ENCODE data around the gene APOBEC3B. TPM values are rescaled to one million over a fixed set of nuclear protein-coding genes. Genes with fewer than 3 reads are reported as not detected.

The APOBEC3B gene
- total and polyA plus RNA-seq, 2 donors from 2014 or later: 1.0 to 2.7 TPM

GRCh38 chr22:38964306-38964705 lies 17.8 kb upstream of the APOBEC3B start:
- H3K4me3 ChIP-seq (ENCODE audit: low read length in 3 of 3): no peak overlapping the region
- H3K27me3 ChIP-seq (ENCODE audit: control insufficient read depth, insufficient read depth, low read length): no peaks in the 10 kb centered on the region
- no peak overlapping the region for H3K9ac ChIP-seq (ENCODE audit: low read length in 3 of 3)
- no peak for TF ChIP-seq CTCF (IDR thresholded peaks at IDR 0.05; ENCODE audit: borderline replicate concordance, extremely low read depth, insufficient read depth)
- no peaks in the 10 kb centered on the region for H3K36me3 ChIP-seq (ENCODE audit: control insufficient read depth in 2 of 3, insufficient read depth in 3 of 3, low read length in 3 of 3)
- no peaks in the 10 kb centered on the region for H3K9me3 ChIP-seq (ENCODE audit: control insufficient read depth in 2 of 3, insufficient read depth in 1 of 3, low read length in 3 of 3)
- no peak for FAIRE-seq
- H3K27ac ChIP-seq (ENCODE audit: low read depth in 2 of 2, low read length in 2 of 2): no peak overlapping the region
- peaks cover 0 to 5% (median 0%) of the 10 kb centered on the region in 3 donors for H3K4me1 ChIP-seq (ENCODE audit: control insufficient read depth in 2 of 3, insufficient read depth in 2 of 3, low read depth in 1 of 3, low read length in 3 of 3)
- peak in 1 of 5 donors; percentile 59 for DNase-seq
- intact Hi-C loops (cut with DNase I): no loop called here

GRCh38 chr22:38964989-38965388 lies 17.2 kb upstream of the APOBEC3B start:
- intact Hi-C loops (cut with DNase I): no loop called here

GRCh38 chr22:38965614-38966379 lies 16.4 kb upstream of the APOBEC3B start:
- DNase-seq (peak in 1 of 5 donors; percentile 29), FAIRE-seq (no peak)
- Histone ChIP-seq H3K36me3 (ENCODE audit: control insufficient read depth in 2 of 3, insufficient read depth in 3 of 3, low read length in 3 of 3) (no peaks in the 10 kb centered on the region), H3K9me3 (ENCODE audit: control insufficient read depth in 2 of 3, insufficient read depth in 1 of 3, low read length in 3 of 3) (no peaks in the 10 kb centered on the region), H3K27me3 (ENCODE audit: control insufficient read depth, insufficient read depth, low read length) (no peaks in the 10 kb centered on the region), H3K9ac (ENCODE audit: low read length in 3 of 3) (no peak overlapping the region), H3K4me1 (ENCODE audit: control insufficient read depth in 2 of 3, insufficient read depth in 2 of 3, low read depth in 1 of 3, low read length in 3 of 3) (peaks cover 0 to 5% (median 0%) of the 10 kb centered on the region in 3 donors), H3K27ac (ENCODE audit: low read depth in 2 of 2, low read length in 2 of 2) (no peak overlapping the region), H3K4me3 (ENCODE audit: low read length in 3 of 3) (no peak overlapping the region)
- no peak for TF ChIP-seq CTCF (IDR thresholded peaks at IDR 0.05; ENCODE audit: borderline replicate concordance, extremely low read depth, insufficient read depth)
- intact Hi-C loops (cut with DNase I): no loop called here

More at GRCh38 chr22:38964989-38965388, 17.2 kb upstream of the APOBEC3B start:
- no peaks in the 10 kb centered on the region for H3K36me3 ChIP-seq (ENCODE audit: control insufficient read depth in 2 of 3, insufficient read depth in 3 of 3, low read length in 3 of 3)
- FAIRE-seq (no peak), DNase-seq (peak in 1 of 5 donors; percentile 66)
- TF ChIP-seq CTCF (IDR thresholded peaks at IDR 0.05; ENCODE audit: borderline replicate concordance, extremely low read depth, insufficient read depth): no peak
- H3K27me3 ChIP-seq (ENCODE audit: control insufficient read depth, insufficient read depth, low read length): no peaks in the 10 kb centered on the region
- no peaks in the 10 kb centered on the region for H3K9me3 ChIP-seq (ENCODE audit: control insufficient read depth in 2 of 3, insufficient read depth in 1 of 3, low read length in 3 of 3)
- no peak overlapping the region for H3K4me3 ChIP-seq (ENCODE audit: low read length in 3 of 3)
- H3K27ac ChIP-seq (ENCODE audit: low read depth in 2 of 2, low read length in 2 of 2): no peak overlapping the region
- no peak overlapping the region for H3K9ac ChIP-seq (ENCODE audit: low read length in 3 of 3)
- H3K4me1 ChIP-seq (ENCODE audit: control insufficient read depth in 2 of 3, insufficient read depth in 2 of 3, low read depth in 1 of 3, low read length in 3 of 3): peaks cover 0 to 5% (median 0%) of the 10 kb centered on the region in 3 donors
